ENCODE data around the gene KCNH5.

The KCNH5 gene

DNA sequence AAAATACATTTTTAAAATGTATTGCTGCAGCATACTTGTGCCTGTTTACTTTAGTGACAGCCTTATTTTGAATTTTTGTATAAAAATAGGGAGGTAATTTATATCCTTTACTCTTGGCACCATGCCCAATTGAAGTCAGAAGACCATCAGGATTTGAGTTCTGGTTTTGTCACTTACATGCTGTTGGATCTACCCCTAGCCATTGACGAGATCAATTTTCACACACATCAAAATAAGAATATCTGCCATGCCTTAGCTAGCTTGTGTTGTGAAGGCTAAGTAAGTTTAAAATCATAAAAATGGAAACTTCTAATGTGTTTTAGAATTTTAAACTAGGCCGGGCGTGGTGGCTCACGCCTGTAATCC is 381.8 kb downstream of the KCNH5 start:
- H3K4me1 Mint-ChIP-seq, result no peaks in the 10 kb centered on the region
- DNase-seq (no peak), ATAC-seq (no peak)
- no peaks in the 10 kb centered on the region for H3K27me3 Mint-ChIP-seq
- H3K4me3 Mint-ChIP-seq, result no peak overlapping the region
- H3K9me3 Mint-ChIP-seq, result peaks cover 6 to 11% of the 10 kb centered on the region in 2 donors
- no peak overlapping the region for H3K27ac Mint-ChIP-seq

- H3K27me3 Mint-ChIP-seq, result no peaks in the 10 kb centered on the region
- ATAC-seq (no peak), DNase-seq (no peak)
- no peak overlapping the region for H3K4me3 Mint-ChIP-seq
- H3K4me1 Mint-ChIP-seq, result no peaks in the 10 kb centered on the region
- H3K9me3 Mint-ChIP-seq, result peaks cover 6 to 11% of the 10 kb centered on the region in 2 donors
- H3K27ac Mint-ChIP-seq, result no peak overlapping the region
Measured at GRCh38 chr14:62662811-62663455, 382.3 kb downstream of the KCNH5 start.

DNA sequence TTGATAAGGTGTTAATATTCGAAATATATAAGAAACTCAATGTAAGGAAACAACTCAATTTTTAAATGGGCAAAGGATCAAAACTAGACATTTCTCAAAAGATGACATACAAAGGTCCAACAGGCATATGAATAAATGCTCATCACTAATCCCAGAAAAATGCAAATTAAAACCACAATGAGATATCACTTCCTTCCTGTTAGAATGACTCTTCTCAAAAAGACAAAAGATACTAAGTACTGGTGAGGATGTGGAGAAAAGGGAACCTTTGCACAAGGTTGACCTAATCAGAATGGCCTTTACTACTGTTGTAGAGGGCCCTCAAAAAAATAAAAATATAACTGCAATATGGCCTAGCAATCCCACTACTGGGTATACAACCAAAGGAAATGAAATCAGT is 383.4 kb downstream of the KCNH5 start:
- Mint-ChIP-seq H3K27ac (no peak overlapping the region), H3K9me3 (peaks cover 6 to 11% of the 10 kb centered on the region in 2 donors), H3K4me1 (no peaks in the 10 kb centered on the region), H3K4me3 (no peak overlapping the region), H3K27me3 (no peaks in the 10 kb centered on the region)
- no peak for ATAC-seq
- no peak for DNase-seq

DNA sequence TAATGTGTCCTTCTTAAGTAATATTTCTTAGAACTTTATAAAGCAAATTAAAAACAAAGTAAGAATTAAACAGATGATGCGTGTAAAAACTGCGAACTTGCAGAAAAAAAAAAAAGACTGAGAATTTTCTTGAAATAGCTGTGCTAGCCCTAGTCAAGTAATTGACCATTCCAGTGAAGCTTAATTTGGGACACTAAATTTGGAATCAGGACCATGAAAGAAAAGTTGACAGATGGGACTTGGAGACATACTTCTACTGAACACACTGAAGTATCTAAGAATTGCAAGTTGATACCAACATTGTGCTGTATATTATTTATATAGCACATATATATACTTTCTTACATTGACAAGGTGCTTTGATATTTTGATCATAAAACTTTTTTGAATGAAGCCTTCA is 386.6 kb downstream of the KCNH5 start:
- peaks cover 6 to 11% of the 10 kb centered on the region in 2 donors for H3K9me3 Mint-ChIP-seq
- H3K27ac Mint-ChIP-seq, result no peak overlapping the region
- no peaks in the 10 kb centered on the region for H3K27me3 Mint-ChIP-seq
- DNase-seq, result no peak
- H3K4me3 Mint-ChIP-seq, result no peak overlapping the region
- H3K4me1 Mint-ChIP-seq, result no peaks in the 10 kb centered on the region
- no peak for ATAC-seq

DNA sequence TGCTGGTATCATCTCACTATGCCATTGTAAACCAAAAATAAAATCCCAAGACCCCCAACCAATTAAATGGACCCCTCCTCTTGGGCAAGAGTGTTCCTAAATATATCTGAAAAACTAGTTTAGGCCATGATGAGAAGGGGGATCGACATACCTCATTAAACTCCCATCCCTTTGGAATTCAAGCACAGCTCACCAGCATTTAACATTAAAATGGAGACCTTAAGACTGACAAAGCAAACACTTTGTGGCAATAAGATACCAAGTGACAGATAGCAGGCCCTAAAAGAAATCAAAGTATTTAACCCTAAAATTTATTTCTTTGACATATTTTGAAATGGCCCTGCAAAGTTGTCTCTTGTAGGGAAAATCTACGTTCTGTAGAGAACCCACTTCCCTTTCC is 387.9 kb downstream of the KCNH5 start:
- peaks cover 6 to 11% of the 10 kb centered on the region in 2 donors for H3K9me3 Mint-ChIP-seq
- H3K4me3 Mint-ChIP-seq, result no peak overlapping the region
- no peak overlapping the region for H3K27ac Mint-ChIP-seq
- ATAC-seq (no peak), DNase-seq (no peak)
- no peaks in the 10 kb centered on the region for H3K4me1 Mint-ChIP-seq
- H3K27me3 Mint-ChIP-seq, result no peaks in the 10 kb centered on the region

DNA sequence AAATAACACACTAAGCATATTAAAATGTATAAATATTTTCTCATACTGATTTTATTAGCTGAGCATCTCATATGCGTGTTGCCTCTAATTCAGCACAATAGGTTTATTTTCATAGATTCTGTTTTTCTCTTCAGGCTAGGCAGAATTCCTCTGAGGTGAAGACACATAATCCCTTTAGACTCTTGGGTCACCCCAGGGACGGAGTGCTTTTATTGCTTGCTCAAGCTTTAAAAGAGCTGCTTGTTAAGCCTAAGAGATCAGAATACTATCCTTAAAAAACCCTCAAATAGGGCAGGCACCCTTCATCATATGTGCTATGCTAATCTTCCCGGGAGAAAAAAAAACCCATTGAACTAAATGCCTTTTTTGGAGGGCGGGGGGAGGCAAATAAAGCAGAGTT is 390.1 kb downstream of the KCNH5 start:
- no peak overlapping the region for H3K27ac Mint-ChIP-seq
- H3K9me3 Mint-ChIP-seq, result peaks cover 0 to 1% of the 10 kb centered on the region in 2 donors
- no peaks in the 10 kb centered on the region for H3K27me3 Mint-ChIP-seq
- DNase-seq (no peak), ATAC-seq (no peak)
- no peaks in the 10 kb centered on the region for H3K4me1 Mint-ChIP-seq
- H3K4me3 Mint-ChIP-seq, result no peak overlapping the region

GRCh38 chr14:62654641-62655040 is 390.6 kb downstream of the KCNH5 start:
- H3K9me3 Mint-ChIP-seq, result peaks cover 0 to 5% of the 10 kb centered on the region in 2 donors
- H3K27me3 Mint-ChIP-seq, result no peaks in the 10 kb centered on the region
- H3K27ac Mint-ChIP-seq, result no peak overlapping the region
- H3K4me1 Mint-ChIP-seq, result no peaks in the 10 kb centered on the region
- H3K4me3 Mint-ChIP-seq, result no peak overlapping the region
- ATAC-seq (no peak), DNase-seq (no peak)
